Stomach (tissue), 4 donors: ENCODE data around the gene OR10V1.

ENCODE experiments used
- CTCF ChIP-seq, 7 experiments: fragments of 450-650 bp in 4 of 7; fragments of 200-600 bp in 3 of 7; sonication (generic) in 3 of 7; IDR thresholded peaks; one replicate each; pipeline ENCODE4 v1.5.1; 2016 to 2019; ENCODE audit warnings: antibody characterized with exemption in 7 of 7, control low read depth in 2 of 7, mild to moderate bottlenecking in 1 of 7
- POLR2A ChIP-seq, 4 donors: fragments of 450-650 bp; IDR thresholded peaks; one replicate each; pipeline ENCODE4 v1.6.1; 2016; ENCODE audit warnings: antibody characterized with exemption in 4 of 4, control low read depth in 2 of 4, mild to moderate bottlenecking in 1 of 4, moderate library complexity in 1 of 4

- TF ChIP-seq CTCF (IDR thresholded peaks at IDR 0.05) (no peak), POLR2A (IDR thresholded peaks at IDR 0.05) (peak in 1 of 4 donors; percentile 70)
Measured at GRCh38 chr11:59668950-59669610, 44.6 kb downstream of the OR10V1 start, which contains the start of gene PATL1.
